ENCODE data around the gene RSRC1. TPM values are rescaled to one million over a fixed set of nuclear protein-coding genes. Genes with fewer than 3 reads are reported as not detected.

Gene RSRC1
- total and polyA plus RNA-seq, 2 donors (not counting 1 experiment from before 2014, with no cell fraction given) = 4.5 to 54.6 TPM

GRCh38 chr3:158359339-158359738 is 249.4 kb downstream of the RSRC1 start:
- no peak for DNase-seq
- H3K27ac ChIP-seq (ENCODE audit: low read length in 2 of 2) = no peak overlapping the region
- no peaks in the 10 kb centered on the region for H3K79me2 ChIP-seq (ENCODE audit: control insufficient read depth, insufficient read depth, low read length)
- no peak for ATAC-seq (ENCODE audit: low read depth)
- no peak overlapping the region for H3K4me3 Mint-ChIP-seq
- no peak overlapping the region for H3K4me2 ChIP-seq (replicated peaks; ENCODE audit: low read depth, low read length, poor library complexity, severe bottlenecking)
- H3K36me3 ChIP-seq (replicated peaks in 1 of 2; ENCODE audit: control extremely low read depth in 1 of 2, control insufficient read depth in 1 of 2, extremely low read depth in 1 of 2, insufficient read depth in 2 of 2, low read length in 1 of 2) = peaks cover 3 to 7% of the 10 kb centered on the region in 2 experiments
- H3K27me3 ChIP-seq (replicated peaks in 1 of 4; ENCODE audit: control extremely low read depth in 1 of 4, control insufficient read depth in 3 of 4, insufficient read depth in 4 of 4, low read length in 3 of 4) = no peaks in the 10 kb centered on the region
- no peak overlapping the region for H3K4me3 ChIP-seq (ENCODE audit: control extremely low read depth in 1 of 5, extremely low read depth in 1 of 5, insufficient read depth in 1 of 5, low read depth in 2 of 5, low read length in 4 of 5)
- no peak for TF ChIP-seq EZH2 (IDR thresholded peaks at IDR 0.05; ENCODE audit: borderline replicate concordance, insufficient read depth, low read depth, low read length, poor library complexity, severe bottlenecking)
- no peak for TF ChIP-seq CTCF (IDR thresholded peaks at IDR 0.05)
- H2AFZ ChIP-seq (ENCODE audit: insufficient read depth, low read depth, low read length, poor library complexity, severe bottlenecking) = no peak overlapping the region
- H4K20me1 ChIP-seq (ENCODE audit: control insufficient read depth, insufficient read depth, low read length, poor library complexity, severe bottlenecking) = no peaks in the 10 kb centered on the region
- peaks cover 2% of the 10 kb centered on the region for H3K9me3 Mint-ChIP-seq (ENCODE audit: insufficient read depth)
- POLR2A ChIA-PET = no interaction called here
- H3K27ac Mint-ChIP-seq = no peak overlapping the region
- peaks cover 0 to 3% of the 10 kb centered on the region in 2 donors for H3K4me1 ChIP-seq (ENCODE audit: control insufficient read depth in 2 of 2, insufficient read depth in 2 of 2, low read length in 2 of 2)
- peaks cover 6% of the 10 kb centered on the region for H3K4me1 Mint-ChIP-seq
- peaks cover 0 to 26% (median 7%) of the 10 kb centered on the region in 3 donors for H3K9me3 ChIP-seq (ENCODE audit: control extremely low read depth in 1 of 3, control insufficient read depth in 2 of 3, insufficient read depth in 1 of 3, low read length in 2 of 3)
- intact Hi-C loops (cut with micrococcal nuclease) = no loop called here
- H3K9ac ChIP-seq (ENCODE audit: low read length) = no peak overlapping the region
- 93% methylated on average over 6 of the region's 6 CpGs for WGBS (ENCODE audit: insufficient coverage)
- CTCF ChIA-PET = no interaction called here
- H3K27me3 Mint-ChIP-seq = no peaks in the 10 kb centered on the region

- peaks cover 3% of the 10 kb centered on the region for H3K4me1 Mint-ChIP-seq
- Histone ChIP-seq H3K27ac (ENCODE audit: low read length in 2 of 2) (no peak overlapping the region), H3K4me1 (ENCODE audit: control insufficient read depth in 2 of 2, insufficient read depth in 2 of 2, low read length in 2 of 2) (peaks cover 0 to 3% of the 10 kb centered on the region in 2 donors), H3K9me3 (ENCODE audit: control extremely low read depth in 1 of 3, control insufficient read depth in 2 of 3, insufficient read depth in 1 of 3, low read length in 2 of 3) (peaks cover 0 to 26% (median 7%) of the 10 kb centered on the region in 3 donors), H3K36me3 (replicated peaks in 1 of 2; ENCODE audit: control extremely low read depth in 1 of 2, control insufficient read depth in 1 of 2, extremely low read depth in 1 of 2, insufficient read depth in 2 of 2, low read length in 1 of 2) (peaks cover 3 to 7% of the 10 kb centered on the region in 2 experiments), H3K79me2 (ENCODE audit: control insufficient read depth, insufficient read depth, low read length) (no peaks in the 10 kb centered on the region), H3K4me3 (ENCODE audit: control extremely low read depth in 1 of 5, extremely low read depth in 1 of 5, insufficient read depth in 1 of 5, low read depth in 2 of 5, low read length in 4 of 5) (no peak overlapping the region), H4K20me1 (ENCODE audit: control insufficient read depth, insufficient read depth, low read length, poor library complexity, severe bottlenecking) (no peaks in the 10 kb centered on the region), H3K27me3 (replicated peaks in 1 of 4; ENCODE audit: control extremely low read depth in 1 of 4, control insufficient read depth in 3 of 4, insufficient read depth in 4 of 4, low read length in 3 of 4) (no peaks in the 10 kb centered on the region), H2AFZ (ENCODE audit: insufficient read depth, low read depth, low read length, poor library complexity, severe bottlenecking) (no peak overlapping the region), H3K4me2 (replicated peaks; ENCODE audit: low read depth, low read length, poor library complexity, severe bottlenecking) (no peak overlapping the region), H3K9ac (ENCODE audit: low read length) (no peak overlapping the region)
- no peak overlapping the region for H3K27ac Mint-ChIP-seq
- H3K27me3 Mint-ChIP-seq = no peaks in the 10 kb centered on the region
- no peak for DNase-seq
- no peak overlapping the region for H3K4me3 Mint-ChIP-seq
- no peak for TF ChIP-seq CTCF (IDR thresholded peaks at IDR 0.05)
- TF ChIP-seq EZH2 (IDR thresholded peaks at IDR 0.05; ENCODE audit: borderline replicate concordance, insufficient read depth, low read depth, low read length, poor library complexity, severe bottlenecking) = no peak
- ChIA-PET POLR2A (no interaction called here), CTCF (no interaction called here)
- no peak for ATAC-seq (ENCODE audit: low read depth)
- H3K9me3 Mint-ChIP-seq (ENCODE audit: insufficient read depth) = peaks cover 2% of the 10 kb centered on the region
- intact Hi-C loops (cut with micrococcal nuclease) = no loop called here
- WGBS (ENCODE audit: insufficient coverage) = 95% methylated on average over 11 of the region's 11 CpGs
Measured at GRCh38 chr3:158360756-158361448, 251.0 kb downstream of the RSRC1 start.
